Measurements from ENCODE around the gene ATP6V1G3.

GRCh38 chr1:198534548-198535418 lies 5.7 kb downstream of the ATP6V1G3 start:
- TF ChIP-seq CTCF (IDR thresholded peaks at IDR 0.05) (no peak), EP300 (IDR thresholded peaks at IDR 0.05) (no peak), POLR2AphosphoS5 (IDR thresholded peaks at IDR 0.05) (no peak), POLR2A (IDR thresholded peaks at IDR 0.05) (no peak)

Measured in sigmoid colon (tissue), 4 donors.